Measurements from ENCODE around the gene NRXN2.

The NRXN2 gene

DNA sequence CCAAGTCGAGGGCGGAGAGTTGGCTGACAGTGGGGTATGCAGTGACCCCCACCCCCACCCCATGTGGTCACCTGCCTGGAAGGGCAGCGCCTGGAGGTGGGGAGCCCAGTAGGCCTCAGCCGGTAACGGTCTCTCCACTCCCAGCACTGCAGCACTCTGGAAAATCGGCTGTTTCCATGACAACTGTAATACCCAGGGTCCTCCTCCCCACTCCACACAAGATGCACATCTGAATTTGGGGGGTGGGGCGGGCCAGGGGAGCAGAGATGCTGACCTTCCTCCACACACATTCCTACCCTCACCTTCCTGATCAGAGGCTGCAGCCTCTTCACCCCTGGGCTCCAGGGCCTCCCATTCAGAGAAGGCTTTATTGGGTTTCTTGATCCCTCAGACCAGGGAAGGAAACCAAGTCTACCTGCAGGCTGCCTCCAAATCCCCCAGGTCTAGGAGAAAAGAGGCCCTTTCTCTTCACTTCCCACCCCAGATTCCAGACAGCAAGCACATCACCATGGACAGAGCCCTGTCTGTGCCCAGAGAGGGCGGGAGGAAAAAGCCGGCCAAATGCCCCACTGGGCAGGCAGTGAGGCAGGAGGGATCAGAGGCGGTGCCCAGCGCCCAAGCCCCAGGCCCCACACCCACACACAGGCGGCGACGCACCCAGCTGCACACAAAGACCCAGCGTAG is 85.5 kb downstream of the NRXN2 start:
- Histone ChIP-seq H3K9me3 (ENCODE audit: low read length) (no peaks in the 10 kb centered on the region), H3K27ac (ENCODE audit: low read depth, low read length) (peak overlapping the region; percentile 66), H3K36me3 (ENCODE audit: insufficient read depth, low read length) (peaks cover 22% of the 10 kb centered on the region), H3K4me1 (ENCODE audit: insufficient read depth, low read length) (peaks cover 39% of the 10 kb centered on the region), H3K9ac (ENCODE audit: low read length) (no peak overlapping the region), H3K4me3 (ENCODE audit: low read depth in 1 of 2, low read length in 2 of 2) (peak overlapping the region in 1 of 2 donors; percentile 44), H3K27me3 (ENCODE audit: control insufficient read depth in 1 of 2, insufficient read depth in 2 of 2, low read length in 2 of 2) (no peaks in the 10 kb centered on the region)

DNA sequence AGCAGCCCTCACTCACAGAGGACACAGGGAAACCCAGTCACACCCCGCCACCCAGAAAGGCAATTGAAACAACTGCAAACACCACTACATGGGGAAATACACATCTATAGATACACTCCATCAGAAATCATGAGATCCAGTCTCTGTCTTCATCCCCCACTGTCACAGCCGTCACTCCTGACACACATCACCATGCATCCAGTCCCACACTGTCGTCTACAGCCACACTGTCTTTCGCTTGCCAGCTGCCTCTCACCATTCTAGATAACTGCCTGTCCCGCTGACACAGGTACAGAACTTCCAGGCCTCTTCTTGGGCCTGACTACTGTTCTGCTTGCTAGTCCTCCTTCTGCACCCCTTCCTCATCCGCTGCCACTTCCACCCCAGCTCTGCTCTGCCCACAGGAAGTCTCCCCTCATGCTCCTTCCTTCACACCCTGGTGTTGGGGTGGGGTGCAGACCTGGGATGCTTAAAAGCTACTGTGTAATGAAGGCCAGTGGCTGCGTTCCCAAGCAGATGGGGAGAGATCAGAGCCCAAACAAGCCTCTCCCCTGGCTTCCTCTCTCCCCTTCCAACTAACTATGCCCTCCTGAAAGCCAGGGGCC is 89.3 kb downstream of the NRXN2 start:
- H3K4me1 ChIP-seq (ENCODE audit: insufficient read depth, low read length) = peaks cover 28% of the 10 kb centered on the region
- no peak overlapping the region for H3K27ac ChIP-seq (ENCODE audit: low read depth, low read length)
- H3K9ac ChIP-seq (ENCODE audit: low read length) = no peak overlapping the region
- no peaks in the 10 kb centered on the region for H3K27me3 ChIP-seq (ENCODE audit: control insufficient read depth in 1 of 2, insufficient read depth in 2 of 2, low read length in 2 of 2)
- peaks cover 29% of the 10 kb centered on the region for H3K36me3 ChIP-seq (ENCODE audit: insufficient read depth, low read length)
- H3K4me3 ChIP-seq (ENCODE audit: low read depth in 1 of 2, low read length in 2 of 2) = no peak overlapping the region
- H3K9me3 ChIP-seq (ENCODE audit: low read length) = no peaks in the 10 kb centered on the region

- Histone ChIP-seq H3K27me3 (ENCODE audit: control insufficient read depth in 1 of 2, insufficient read depth in 2 of 2, low read length in 2 of 2) (no peaks in the 10 kb centered on the region), H3K9me3 (ENCODE audit: low read length) (no peaks in the 10 kb centered on the region), H3K4me3 (ENCODE audit: low read depth in 1 of 2, low read length in 2 of 2) (no peak overlapping the region), H3K36me3 (ENCODE audit: insufficient read depth, low read length) (peaks cover 37% of the 10 kb centered on the region), H3K4me1 (ENCODE audit: insufficient read depth, low read length) (peaks cover 23% of the 10 kb centered on the region), H3K9ac (ENCODE audit: low read length) (no peak overlapping the region), H3K27ac (ENCODE audit: low read depth, low read length) (no peak overlapping the region)
These were observed 90.3 kb downstream of the NRXN2 start for GRCh38 chr11:64632654-64633053.

DNA sequence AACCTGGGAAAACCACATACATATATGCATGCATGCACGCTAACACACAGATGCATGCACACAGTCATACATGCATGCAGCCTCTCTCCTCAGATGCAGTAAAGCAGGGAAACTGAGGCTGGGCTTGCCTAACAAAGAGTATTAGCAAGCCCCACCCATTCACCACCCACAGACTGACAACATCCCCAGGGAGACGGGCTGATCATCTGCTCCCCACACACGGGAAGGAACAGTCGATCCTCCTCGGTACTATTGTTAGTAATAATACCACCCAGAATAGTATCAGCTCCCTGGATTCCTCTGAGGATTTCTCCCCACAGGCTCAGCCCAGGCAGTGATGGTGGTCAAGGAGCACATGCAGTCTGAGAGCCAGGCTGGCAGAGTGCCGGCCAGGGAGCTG is 90.8 kb downstream of the NRXN2 start:
- no peak overlapping the region for H3K9ac ChIP-seq (ENCODE audit: low read length)

DNA sequence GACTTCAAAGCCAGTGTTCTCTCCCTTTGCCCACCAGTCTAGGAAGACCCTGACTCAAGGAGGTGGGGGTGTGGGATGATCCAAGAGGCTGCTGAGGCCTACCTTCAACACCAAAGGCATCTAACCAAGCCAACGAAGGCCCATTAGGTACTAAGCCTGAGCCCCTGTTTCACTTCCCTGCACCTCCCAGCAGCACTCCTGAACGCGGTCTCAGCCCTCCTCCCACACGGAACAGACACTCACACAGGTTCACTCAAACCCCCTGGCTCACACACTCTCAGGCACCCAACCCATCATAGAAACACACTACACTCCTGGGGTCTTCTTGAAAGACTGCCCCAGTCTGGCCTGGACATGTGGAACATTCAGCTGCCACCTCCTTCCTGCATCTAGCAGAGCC is 91.3 kb downstream of the NRXN2 start:
- H3K4me3 ChIP-seq (ENCODE audit: low read depth in 1 of 2, low read length in 2 of 2) = no peak overlapping the region
- no peaks in the 10 kb centered on the region for H3K27me3 ChIP-seq (ENCODE audit: control insufficient read depth in 1 of 2, insufficient read depth in 2 of 2, low read length in 2 of 2)
- no peak overlapping the region for H3K9ac ChIP-seq (ENCODE audit: low read length)
- H3K27ac ChIP-seq (ENCODE audit: low read depth, low read length) = no peak overlapping the region
- H3K36me3 ChIP-seq (ENCODE audit: insufficient read depth, low read length) = peaks cover 47% of the 10 kb centered on the region
- H3K4me1 ChIP-seq (ENCODE audit: insufficient read depth, low read length) = peaks cover 14% of the 10 kb centered on the region
- H3K9me3 ChIP-seq (ENCODE audit: low read length) = no peaks in the 10 kb centered on the region

More for the DNA sequence above, 90.8 kb downstream of the NRXN2 start:
- H3K27ac ChIP-seq (ENCODE audit: low read depth, low read length) = no peak overlapping the region
- no peaks in the 10 kb centered on the region for H3K9me3 ChIP-seq (ENCODE audit: low read length)
- no peaks in the 10 kb centered on the region for H3K27me3 ChIP-seq (ENCODE audit: control insufficient read depth in 1 of 2, insufficient read depth in 2 of 2, low read length in 2 of 2)
- H3K4me3 ChIP-seq (ENCODE audit: low read depth in 1 of 2, low read length in 2 of 2) = no peak overlapping the region
- peaks cover 41% of the 10 kb centered on the region for H3K36me3 ChIP-seq (ENCODE audit: insufficient read depth, low read length)
- H3K4me1 ChIP-seq (ENCODE audit: insufficient read depth, low read length) = peaks cover 19% of the 10 kb centered on the region

DNA sequence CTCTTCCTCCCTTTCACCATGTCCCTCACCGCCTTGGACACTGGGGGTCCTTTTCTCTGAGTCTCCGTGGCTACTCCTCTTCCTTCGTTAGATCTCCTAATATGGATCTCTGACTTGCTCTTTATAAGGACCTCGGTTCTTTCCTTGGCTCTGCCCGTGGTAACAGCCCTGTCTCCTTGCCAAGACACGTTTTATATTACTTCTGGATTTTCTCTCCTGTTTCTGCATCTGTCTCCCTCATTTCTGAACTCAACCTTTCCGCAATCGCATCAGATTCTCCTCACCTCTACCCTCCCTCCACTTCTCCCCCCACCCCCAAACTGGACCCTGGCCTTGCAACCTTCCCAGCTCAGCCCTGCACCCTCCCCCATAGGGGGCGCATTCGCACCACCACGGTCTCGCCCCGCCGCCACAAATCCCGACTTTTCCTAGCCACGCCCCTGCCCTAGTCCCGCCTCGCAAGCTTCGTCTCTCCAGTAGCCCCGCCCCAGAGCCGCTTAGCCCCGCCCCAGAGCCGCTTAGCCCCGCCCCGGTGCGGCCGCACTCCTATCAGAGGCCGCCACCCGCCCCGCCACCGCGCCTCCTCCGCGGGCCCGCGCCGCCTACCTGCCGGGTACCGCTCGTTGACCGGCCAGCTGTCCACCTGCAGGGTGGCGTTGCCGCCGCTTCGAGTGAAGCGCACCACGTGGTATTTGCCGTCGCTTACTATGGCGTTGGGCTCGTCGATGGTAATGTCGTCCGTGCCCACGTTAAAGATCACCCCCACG is 93.0 kb downstream of the NRXN2 start:
- H3K27me3 ChIP-seq (ENCODE audit: control insufficient read depth in 1 of 2, insufficient read depth in 2 of 2, low read length in 2 of 2) = no peaks in the 10 kb centered on the region
- peak overlapping the region; percentile 61 for H3K27ac ChIP-seq (ENCODE audit: low read depth, low read length)
- peaks cover 14% of the 10 kb centered on the region for H3K4me1 ChIP-seq (ENCODE audit: insufficient read depth, low read length)
- no peak overlapping the region for H3K9ac ChIP-seq (ENCODE audit: low read length)
- H3K36me3 ChIP-seq (ENCODE audit: insufficient read depth, low read length) = peaks cover 58% of the 10 kb centered on the region
- H3K9me3 ChIP-seq (ENCODE audit: low read length) = no peaks in the 10 kb centered on the region
- peak overlapping the region in 1 of 2 donors; percentile 6 for H3K4me3 ChIP-seq (ENCODE audit: low read depth in 1 of 2, low read length in 2 of 2)

DNA sequence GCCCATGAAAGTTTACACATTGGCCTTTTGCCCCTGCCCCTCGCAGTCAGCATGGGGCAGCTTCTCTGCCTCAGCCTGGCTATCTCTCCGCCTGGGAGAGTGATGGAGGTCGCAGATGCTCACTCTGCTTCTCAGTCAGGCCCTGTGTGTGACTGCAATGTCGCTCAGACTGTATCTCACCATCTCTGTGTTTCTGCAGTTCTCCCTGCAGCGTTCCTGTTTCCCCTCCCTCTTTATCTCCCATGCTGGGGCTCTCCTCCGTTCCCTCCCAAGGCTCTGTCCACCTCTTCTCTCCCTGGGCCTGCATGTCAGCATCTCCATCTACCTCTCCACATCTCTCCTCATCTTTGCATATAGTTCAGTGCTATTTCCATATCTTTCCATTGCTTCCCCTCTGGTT is 93.9 kb downstream of the NRXN2 start:
- Histone ChIP-seq H3K36me3 (ENCODE audit: insufficient read depth, low read length) (peaks cover 53% of the 10 kb centered on the region), H3K9me3 (ENCODE audit: low read length) (no peaks in the 10 kb centered on the region), H3K4me1 (ENCODE audit: insufficient read depth, low read length) (peaks cover 14% of the 10 kb centered on the region), H3K9ac (ENCODE audit: low read length) (no peak overlapping the region), H3K27me3 (ENCODE audit: control insufficient read depth in 1 of 2, insufficient read depth in 2 of 2, low read length in 2 of 2) (no peaks in the 10 kb centered on the region), H3K27ac (ENCODE audit: low read depth, low read length) (peak overlapping the region; percentile 61), H3K4me3 (ENCODE audit: low read depth in 1 of 2, low read length in 2 of 2) (peak overlapping the region in 1 of 2 donors; percentile 6)

GRCh38 chr11:64628596-64628995 is 94.4 kb downstream of the NRXN2 start:
- Histone ChIP-seq H3K4me3 (ENCODE audit: low read depth in 1 of 2, low read length in 2 of 2) (no peak overlapping the region), H3K9me3 (ENCODE audit: low read length) (no peaks in the 10 kb centered on the region), H3K27ac (ENCODE audit: low read depth, low read length) (no peak overlapping the region), H3K36me3 (ENCODE audit: insufficient read depth, low read length) (peaks cover 54% of the 10 kb centered on the region), H3K27me3 (ENCODE audit: control insufficient read depth in 1 of 2, insufficient read depth in 2 of 2, low read length in 2 of 2) (no peaks in the 10 kb centered on the region), H3K9ac (ENCODE audit: low read length) (no peak overlapping the region), H3K4me1 (ENCODE audit: insufficient read depth, low read length) (peaks cover 14% of the 10 kb centered on the region)

GRCh38 chr11:64627371-64627770 is 95.6 kb downstream of the NRXN2 start:
- H3K9ac ChIP-seq (ENCODE audit: low read length) = no peak overlapping the region
- H3K4me1 ChIP-seq (ENCODE audit: insufficient read depth, low read length) = peaks cover 14% of the 10 kb centered on the region
- H3K9me3 ChIP-seq (ENCODE audit: low read length) = no peaks in the 10 kb centered on the region
- H3K4me3 ChIP-seq (ENCODE audit: low read depth in 1 of 2, low read length in 2 of 2) = no peak overlapping the region
- no peaks in the 10 kb centered on the region for H3K27me3 ChIP-seq (ENCODE audit: control insufficient read depth in 1 of 2, insufficient read depth in 2 of 2, low read length in 2 of 2)
- H3K27ac ChIP-seq (ENCODE audit: low read depth, low read length) = no peak overlapping the region
- peaks cover 51% of the 10 kb centered on the region for H3K36me3 ChIP-seq (ENCODE audit: insufficient read depth, low read length)

GRCh38 chr11:64626637-64627036 is 96.4 kb downstream of the NRXN2 start:
- Histone ChIP-seq H3K27me3 (ENCODE audit: control insufficient read depth in 1 of 2, insufficient read depth in 2 of 2, low read length in 2 of 2) (no peaks in the 10 kb centered on the region), H3K9me3 (ENCODE audit: low read length) (no peaks in the 10 kb centered on the region), H3K27ac (ENCODE audit: low read depth, low read length) (no peak overlapping the region), H3K4me1 (ENCODE audit: insufficient read depth, low read length) (peaks cover 14% of the 10 kb centered on the region), H3K9ac (ENCODE audit: low read length) (no peak overlapping the region), H3K36me3 (ENCODE audit: insufficient read depth, low read length) (peaks cover 51% of the 10 kb centered on the region), H3K4me3 (ENCODE audit: low read depth in 1 of 2, low read length in 2 of 2) (no peak overlapping the region)

GRCh38 chr11:64624883-64625481 is 98.0 kb downstream of the NRXN2 start:
- H3K4me1 ChIP-seq (ENCODE audit: insufficient read depth, low read length) = peaks cover 21% of the 10 kb centered on the region
- no peak overlapping the region for H3K27ac ChIP-seq (ENCODE audit: low read depth, low read length)
- H3K9ac ChIP-seq (ENCODE audit: low read length) = no peak overlapping the region
- no peak overlapping the region for H3K4me3 ChIP-seq (ENCODE audit: low read depth in 1 of 2, low read length in 2 of 2)
- no peaks in the 10 kb centered on the region for H3K9me3 ChIP-seq (ENCODE audit: low read length)
- H3K27me3 ChIP-seq (ENCODE audit: control insufficient read depth in 1 of 2, insufficient read depth in 2 of 2, low read length in 2 of 2) = no peaks in the 10 kb centered on the region
- peaks cover 51% of the 10 kb centered on the region for H3K36me3 ChIP-seq (ENCODE audit: insufficient read depth, low read length)

All from muscle layer of colon (tissue), 2 donors.